IMR-90 (cell line): ENCODE results near the gene RXFP3. TPM values are rescaled to one million over a fixed set of nuclear protein-coding genes. Genes with fewer than 3 reads are reported as not detected.

Experiments used
- ATAC-seq: fragments of 200-7000 bp; cut with Tn5 transposase; 2 replicates; pipeline ENCODE4 v1.9.1; 2020; ENCODE audit warnings: low read depth, mild to moderate bottlenecking, moderate library complexity
- BruUV-seq: library from RNA; stranded (reverse); fragments of 400-500 nt; replicated peaks from 2 replicates; lab custom pipeline; 2021; lab: Mats Ljungman, UMichigan
- CTCF ChIA-PET: fragments of 300-600 bp; formaldehyde crosslinking; extraction: SDS; loops from one replicate; lab custom pipeline; 2021; ENCODE audit warnings: antibody characterized with exemption; lab: Yijun Ruan, JAX
- POLR2A ChIA-PET: fragments of 300-600 bp; sonication (Branson Sonifier 250); formaldehyde crosslinking; loops from one replicate; lab custom pipeline; 2022; ENCODE audit warnings: antibody characterized with exemption; ENCODE audit not compliant: unreplicated experiment; lab: Charles Lee
- DNase-seq: peaks from one replicate; pipeline ENCODE4 v3.0.0; 2013
- H2AFZ ChIP-seq: replicated peaks from 2 replicates; pipeline ENCODE3; 2013; ENCODE audit warnings: low read length, mild to moderate bottlenecking; ENCODE audit not compliant: poor library complexity
- H2AK5ac ChIP-seq: 2 replicates; pipeline ENCODE4 v1.6.1; 2013; ENCODE audit warnings: low read depth, low read length, inconsistent platforms
- H2AK9ac ChIP-seq: replicated peaks from 2 replicates; pipeline ENCODE3; 2013; ENCODE audit warnings: mild to moderate bottlenecking, low read depth, low read length, moderate library complexity; ENCODE audit not compliant: poor library complexity
- H2BK120ac ChIP-seq: 2 replicates; pipeline ENCODE4 v1.6.1; 2013; ENCODE audit warnings: low read depth, low read length, inconsistent platforms
- H2BK15ac ChIP-seq: 3 replicates; pipeline ENCODE4 v1.6.1; 2013; ENCODE audit warnings: low read depth, low read length, inconsistent platforms
- H2BK20ac ChIP-seq: 2 replicates; pipeline ENCODE4 v1.6.1; 2013; ENCODE audit warnings: low read depth, mild to moderate bottlenecking, inconsistent platforms, low read length, moderate library complexity
- H2BK5ac ChIP-seq: 2 replicates; pipeline ENCODE4 v1.6.1; 2013; ENCODE audit warnings: mild to moderate bottlenecking, low read depth, low read length, inconsistent platforms; ENCODE audit not compliant: poor library complexity, severe bottlenecking
- H3K14ac ChIP-seq: replicated peaks from 2 replicates; pipeline ENCODE4 v1.6.1; 2013; ENCODE audit warnings: low read depth, low read length, inconsistent platforms
- H3K18ac ChIP-seq: 2 replicates; pipeline ENCODE4 v1.6.1; 2013; ENCODE audit warnings: low read depth, low read length, control low read depth
- H3K23ac ChIP-seq: 2 replicates; pipeline ENCODE4 v1.6.1; 2013; ENCODE audit warnings: low read depth, low read length, inconsistent platforms
- H3K27ac ChIP-seq: 2 replicates; pipeline ENCODE4 v1.5.1; 2013; ENCODE audit warnings: mild to moderate bottlenecking, control low read depth, low read length; ENCODE audit not compliant: insufficient read depth
- H3K27me3 ChIP-seq: 2 replicates; pipeline ENCODE4 v1.6.1; 2013; ENCODE audit warnings: low read length; ENCODE audit not compliant: control insufficient read depth, insufficient read depth
- H3K36me3 ChIP-seq: 2 replicates; pipeline ENCODE4 v1.6.1; 2013; ENCODE audit warnings: low read length, mixed read lengths; ENCODE audit not compliant: control insufficient read depth, insufficient read depth
- H3K4ac ChIP-seq: 2 replicates; pipeline ENCODE4 v1.6.1; 2013; ENCODE audit warnings: low read depth, low read length, inconsistent platforms
- H3K4me1 ChIP-seq: 2 replicates; pipeline ENCODE4 v1.6.1; 2013; ENCODE audit warnings: low read length, mixed read lengths; ENCODE audit not compliant: control insufficient read depth, insufficient read depth
- H3K4me2 ChIP-seq: 2 replicates; pipeline ENCODE4 v1.6.1; 2013; ENCODE audit warnings: low read depth, mild to moderate bottlenecking, control low read depth, low read length, moderate library complexity
- H3K4me3 ChIP-seq: 2 replicates; pipeline ENCODE4 v1.5.1; 2013; ENCODE audit warnings: low read depth, mild to moderate bottlenecking, control low read depth, low read length, moderate library complexity; ENCODE audit not compliant: insufficient read depth
- H3K56ac ChIP-seq: 2 replicates; pipeline ENCODE4 v1.6.1; 2013; ENCODE audit warnings: low read length, inconsistent platforms; ENCODE audit not compliant: insufficient read depth; ENCODE audit errors: extremely low read depth
- H3K79me1 ChIP-seq, 2 experiments: 2 replicates each; pipeline ENCODE4 v1.6.1; 2013; ENCODE audit warnings: low read length in 2 of 2, inconsistent platforms in 1 of 2, low read depth in 1 of 2
- H3K9ac ChIP-seq: 2 replicates; pipeline ENCODE4 v1.6.1; 2013; ENCODE audit warnings: low read depth, low read length, control low read depth
- H3K9me1 ChIP-seq: 2 replicates; pipeline ENCODE4 v1.6.1; 2013; ENCODE audit warnings: low read length, inconsistent platforms; ENCODE audit not compliant: insufficient read depth
- H3K9me3 ChIP-seq: 2 replicates; pipeline ENCODE4 v1.6.1; 2013; ENCODE audit warnings: low read length; ENCODE audit not compliant: control insufficient read depth, insufficient read depth
- H4K20me1 ChIP-seq: 2 replicates; pipeline ENCODE4 v1.6.1; 2013; ENCODE audit warnings: low read length, inconsistent platforms; ENCODE audit not compliant: insufficient read depth
- H4K5ac ChIP-seq: 2 replicates; pipeline ENCODE4 v1.6.1; 2013; ENCODE audit warnings: mild to moderate bottlenecking, low read depth, low read length, control low read depth
- H4K8ac ChIP-seq, 2 experiments: 2 replicates each; pipeline ENCODE4 v1.6.1; 2013; ENCODE audit warnings: low read depth in 2 of 2, low read length in 2 of 2, control low read depth in 1 of 2, inconsistent platforms in 1 of 2
- H4K91ac ChIP-seq: 2 replicates; pipeline ENCODE4 v1.6.1; 2013; ENCODE audit warnings: low read depth, low read length, inconsistent platforms; ENCODE audit not compliant: insufficient read depth
- BHLHE40 ChIP-seq: fragments of 150-350 bp; IDR thresholded peaks from 2 replicates; pipeline ENCODE4 v1.6.1; 2016; ENCODE audit warnings: mild to moderate bottlenecking, low read depth, low read length
- CEBPB ChIP-seq: IDR thresholded peaks from 2 replicates; pipeline ENCODE4 v1.6.1; 2012; ENCODE audit warnings: low read depth, low read length, improper control_type of control experiment
- CHD1 ChIP-seq: IDR thresholded peaks from 2 replicates; pipeline ENCODE4 v1.6.1; 2012; ENCODE audit warnings: low read depth, low read length, improper control_type of control experiment
- FOS ChIP-seq: fragments of 150-350 bp; IDR thresholded peaks from 2 replicates; pipeline ENCODE4 v1.6.1; 2016; ENCODE audit warnings: low read depth, low read length
- MAFK ChIP-seq: IDR thresholded peaks from 2 replicates; pipeline ENCODE4 v1.6.1; 2012; ENCODE audit warnings: low read depth, low read length, improper control_type of control experiment
- MAZ ChIP-seq: IDR thresholded peaks from 2 replicates; pipeline ENCODE4 v1.6.1; 2012; ENCODE audit warnings: low read depth, mild to moderate bottlenecking, low read length, improper control_type of control experiment, moderate library complexity, borderline replicate concordance
- MXI1 ChIP-seq: IDR thresholded peaks from 2 replicates; pipeline ENCODE4 v1.6.1; 2012; ENCODE audit warnings: low read depth, mild to moderate bottlenecking, low read length, moderate library complexity, borderline replicate concordance
- RAD21 ChIP-seq: IDR thresholded peaks from 2 replicates; pipeline ENCODE4 v1.6.1; 2012; ENCODE audit warnings: low read length, improper control_type of control experiment
- RCOR1 ChIP-seq: IDR thresholded peaks from 2 replicates; pipeline ENCODE4 v1.6.1; 2012; ENCODE audit warnings: mild to moderate bottlenecking, low read length, improper control_type of control experiment; ENCODE audit not compliant: insufficient replicate concordance
- RFX5 ChIP-seq: IDR thresholded peaks from 2 replicates; pipeline ENCODE4 v1.8.0; 2012; ENCODE audit warnings: low read depth, mild to moderate bottlenecking, low read length, moderate library complexity
- SMC3 ChIP-seq: fragments of 150-350 bp; IDR thresholded peaks from 2 replicates; pipeline ENCODE4 v1.6.1; 2016; ENCODE audit warnings: low read depth, mild to moderate bottlenecking, antibody characterized with exemption, low read length, moderate library complexity
- WGBS, 2 experiments: methylation state at CpG; one replicate each; pipeline versions ENCODE4 v1.1.5 to v1.1.7; 2013; ENCODE audit warnings: missing lambda C conversion rate in 2 of 2; ENCODE audit not compliant: insufficient read length in 1 of 2; ENCODE audit errors: extremely low coverage in 2 of 2; 5-methylcytosine and 5-hydroxymethylcytosine counted together
- dilution Hi-C: fragments of 300-500 bp; cut with HindIII; formaldehyde crosslinking; loops from one replicate; pipeline ENCODE4 v1.14.3; 2018; ENCODE audit warnings: low sequenced_read_pairs; ENCODE audit not compliant: unreplicated experiment
- in situ Hi-C: fragments of 300-500 bp; cut with MboI; formaldehyde crosslinking; loops from 3 replicates; pipeline ENCODE4 v1.14.3; 2019; ENCODE audit warnings: low sequenced_read_pairs, inconsistent platforms, mixed read lengths
- intact Hi-C: fragments of 100-400 bp; cut with micrococcal nuclease; formaldehyde crosslinking; loops from 2 replicates; pipeline ENCODE4 v1.10.0; 2022
- polyA plus RNA-seq, 3 experiments: library from polyadenylated mRNA; depleted of rRNA; stranded (reverse); fragments of >200 nt; gene quantifications; 2 replicates each; pipeline ENCODE4 v1.2.3, GENCODE V29; 2012; ENCODE audit warnings: low replicate concordance in 1 of 3
- total RNA-seq: library from RNA; depleted of rRNA; stranded (reverse); fragments of >200 nt; gene quantifications from 2 replicates; pipeline ENCODE4 v1.2.3, GENCODE V29; 2012
- TF ChIP-seq, protein P1 (sequence below): fragments of 150-350 bp; IDR thresholded peaks from 2 replicates; pipeline ENCODE4 v1.6.1; 2016; ENCODE audit warnings: low read depth, mild to moderate bottlenecking, low read length, moderate library complexity, borderline replicate concordance
- TF ChIP-seq, protein P2 (sequence below): conservative IDR thresholded peaks from 2 replicates; pipeline ENCODE4 v1.5.1; 2012; ENCODE audit warnings: mild to moderate bottlenecking, low read depth, low read length, improper control_type of control experiment
- TF ChIP-seq, protein P3 (sequence below): fragments of 150-350 bp; IDR thresholded peaks from 2 replicates; pipeline ENCODE4 v1.6.1; 2017; ENCODE audit warnings: mild to moderate bottlenecking, antibody characterized with exemption, low read length, low read depth

Gene RXFP3
- total and polyA plus RNA-seq, 2 of the 4 experiments (the other 2 are of a cell fraction) = not detected

DNA sequence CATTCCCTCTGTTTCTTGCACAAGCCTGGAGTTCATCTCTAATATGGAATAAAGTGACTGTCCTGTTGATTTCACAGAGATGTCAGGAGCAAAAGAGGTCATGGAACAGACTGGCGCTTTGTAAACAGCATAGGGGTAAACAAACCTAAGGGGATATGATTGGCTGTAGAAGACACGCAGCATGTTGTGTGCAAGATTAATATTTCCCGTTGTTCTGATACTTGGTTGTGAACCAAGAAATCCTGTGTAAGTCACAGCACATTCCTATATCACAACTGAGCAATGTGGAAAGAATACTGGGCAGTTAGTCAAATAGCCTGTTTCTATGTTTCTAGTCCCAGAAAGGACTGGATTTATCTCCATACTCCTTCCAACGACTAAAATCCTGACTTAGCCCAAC, 47.6 kb upstream of the RXFP3 start:
- Histone ChIP-seq H3K4me1 (peaks cover 19% of the 10 kb centered on the region), H3K4me3 (no peak overlapping the region), H3K18ac (peak overlapping the region; percentile 88; the same call in 1 of the 2 replicates), H4K91ac (no peak overlapping the region), H3K4me2 (peak overlapping the region; percentile 89), H4K20me1 (peaks cover 17% of the 10 kb centered on the region; the same call in 1 of the 2 replicates), H3K27me3 (no peaks in the 10 kb centered on the region), H2BK20ac (no peak overlapping the region), H3K9me3 (no peaks in the 10 kb centered on the region), H3K79me1 (peaks cover 10 to 60% of the 10 kb centered on the region in 2 experiments; a peak in 3 of 4 replicates), H2AK9ac (no peak overlapping the region), H3K4ac (peak overlapping the region; percentile 34; the same call in 1 of the 2 replicates), H2AK5ac (no peak overlapping the region), H2BK120ac (peak overlapping the region; percentile 53; the same call in 1 of the 2 replicates), H4K5ac (peak overlapping the region; percentile 59; the same call in 1 of the 2 replicates), H3K23ac (peak overlapping the region; percentile 59; the same call in 1 of the 2 replicates), H2AFZ (no peak overlapping the region), H2BK5ac (peak overlapping the region; percentile 73), H3K36me3 (no peaks in the 10 kb centered on the region; the same call in 1 of the 2 replicates), H3K9me1 (peaks cover 10% of the 10 kb centered on the region), H4K8ac (peak overlapping the region in 1 of 2 experiments; percentile 36; a peak in 2 of 4 replicates), H3K27ac (peak overlapping the region; percentile 17; the same call in 1 of the 2 replicates), H3K56ac (no peak overlapping the region), H2BK15ac (0 out of 3 replicates have a peak overlapping the region, but pooled peaks have one; percentile 25), H3K14ac (peak overlapping the region; percentile 60), H3K9ac (peak overlapping the region; percentile 17; the same call in 1 of the 2 replicates)
- CTCF ChIA-PET = no interaction called here
- dilution Hi-C loops (no loop called here), intact Hi-C loops (loop anchor here (5.0 kb wide), 1 partner anchor 36 kb away; no protein-coding TSS in a partner anchor), in situ Hi-C loops (no loop called here)
- peak; percentile 72 for DNase-seq
- BruUV-seq = no TSS peak
- no peak for TF ChIP-seq CHD1
- TF ChIP-seq CEBPB = no peak; the same call in 1 of the 2 replicates
- TF ChIP-seq, protein P1, sequence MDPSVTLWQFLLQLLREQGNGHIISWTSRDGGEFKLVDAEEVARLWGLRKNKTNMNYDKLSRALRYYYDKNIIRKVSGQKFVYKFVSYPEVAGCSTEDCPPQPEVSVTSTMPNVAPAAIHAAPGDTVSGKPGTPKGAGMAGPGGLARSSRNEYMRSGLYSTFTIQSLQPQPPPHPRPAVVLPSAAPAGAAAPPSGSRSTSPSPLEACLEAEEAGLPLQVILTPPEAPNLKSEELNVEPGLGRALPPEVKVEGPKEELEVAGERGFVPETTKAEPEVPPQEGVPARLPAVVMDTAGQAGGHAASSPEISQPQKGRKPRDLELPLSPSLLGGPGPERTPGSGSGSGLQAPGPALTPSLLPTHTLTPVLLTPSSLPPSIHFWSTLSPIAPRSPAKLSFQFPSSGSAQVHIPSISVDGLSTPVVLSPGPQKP = no peak
- TF ChIP-seq MXI1 = no peak
- TF ChIP-seq FOS = no peak
- no peak for TF ChIP-seq BHLHE40
- no peak for TF ChIP-seq RFX5
- no peak for TF ChIP-seq SMC3
- TF ChIP-seq, protein P2, sequence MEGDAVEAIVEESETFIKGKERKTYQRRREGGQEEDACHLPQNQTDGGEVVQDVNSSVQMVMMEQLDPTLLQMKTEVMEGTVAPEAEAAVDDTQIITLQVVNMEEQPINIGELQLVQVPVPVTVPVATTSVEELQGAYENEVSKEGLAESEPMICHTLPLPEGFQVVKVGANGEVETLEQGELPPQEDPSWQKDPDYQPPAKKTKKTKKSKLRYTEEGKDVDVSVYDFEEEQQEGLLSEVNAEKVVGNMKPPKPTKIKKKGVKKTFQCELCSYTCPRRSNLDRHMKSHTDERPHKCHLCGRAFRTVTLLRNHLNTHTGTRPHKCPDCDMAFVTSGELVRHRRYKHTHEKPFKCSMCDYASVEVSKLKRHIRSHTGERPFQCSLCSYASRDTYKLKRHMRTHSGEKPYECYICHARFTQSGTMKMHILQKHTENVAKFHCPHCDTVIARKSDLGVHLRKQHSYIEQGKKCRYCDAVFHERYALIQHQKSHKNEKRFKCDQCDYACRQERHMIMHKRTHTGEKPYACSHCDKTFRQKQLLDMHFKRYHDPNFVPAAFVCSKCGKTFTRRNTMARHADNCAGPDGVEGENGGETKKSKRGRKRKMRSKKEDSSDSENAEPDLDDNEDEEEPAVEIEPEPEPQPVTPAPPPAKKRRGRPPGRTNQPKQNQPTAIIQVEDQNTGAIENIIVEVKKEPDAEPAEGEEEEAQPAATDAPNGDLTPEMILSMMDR = no peak
- TF ChIP-seq RAD21 = no peak
- no peak for TF ChIP-seq MAFK
- no peak for TF ChIP-seq RCOR1
- TF ChIP-seq, protein P3, sequence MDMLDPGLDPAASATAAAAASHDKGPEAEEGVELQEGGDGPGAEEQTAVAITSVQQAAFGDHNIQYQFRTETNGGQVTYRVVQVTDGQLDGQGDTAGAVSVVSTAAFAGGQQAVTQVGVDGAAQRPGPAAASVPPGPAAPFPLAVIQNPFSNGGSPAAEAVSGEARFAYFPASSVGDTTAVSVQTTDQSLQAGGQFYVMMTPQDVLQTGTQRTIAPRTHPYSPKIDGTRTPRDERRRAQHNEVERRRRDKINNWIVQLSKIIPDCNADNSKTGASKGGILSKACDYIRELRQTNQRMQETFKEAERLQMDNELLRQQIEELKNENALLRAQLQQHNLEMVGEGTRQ = no peak
- TF ChIP-seq MAZ = no peak
- no CpG with 5 or more reads among the region's 4 CpGs for whole genome bisulfite sequencing, 2 experiments
- POLR2A ChIA-PET = interaction anchor here (0.6 kb wide), 1 partner anchor 46 kb away, joined by 4 read pairs; no protein-coding TSS in a partner anchor
- peak; percentile 4 for ATAC-seq
